HCT116 (cell line): Measurements from ENCODE around the gene C1QTNF2. TPM values are rescaled to one million over a fixed set of nuclear protein-coding genes. Genes with fewer than 3 reads are reported as not detected.

Experiments
- ATAC-seq: fragments of 200-7000 bp; cut with Tn5 transposase; 2 replicates; pipeline ENCODE4 v1.9.1; 2020; ENCODE audit warnings: mild to moderate bottlenecking, moderate library complexity
- BruUV-seq: library from RNA; stranded (reverse); fragments of 400-500 nt; replicated peaks from 2 replicates; lab custom pipeline; 2021; lab: Mats Ljungman, UMichigan
- CTCF ChIA-PET: fragments of 300-600 bp; sonication (Branson Sonifier 250); formaldehyde crosslinking; loops from one replicate; lab custom pipeline; 2021; ENCODE audit warnings: antibody characterized with exemption; lab: Charles Lee
- POLR2A ChIA-PET: fragments of 300-600, 350-600 bp; sonication (Branson Sonifier 250); formaldehyde crosslinking; loops from one replicate; lab custom pipeline; 2021; ENCODE audit warnings: antibody characterized with exemption; lab: Charles Lee
- RAD21 ChIA-PET, 2 experiments: fragments of 300-600 bp; sonication (Branson Sonifier 250); formaldehyde crosslinking; loops; one replicate each; lab custom pipeline; 2023; ENCODE audit warnings: low total read pairs in 2 of 2; ENCODE audit not compliant: uncharacterized antibody in 2 of 2, unreplicated experiment in 2 of 2, low non-redundant PET in 1 of 2; lab: Charles Lee
- DNase-seq: peaks from one replicate; pipeline ENCODE4 v3.0.0-alpha.2; 2010; ENCODE audit warnings: low read depth, low spot score
- H2AFZ ChIP-seq: fragments of 200-600 bp; shearing (Covaris generic), sonication (generic); 2 replicates; pipeline ENCODE4 v1.6.1; 2017; ENCODE audit warnings: low read depth, mixed run types, mixed read lengths, antibody characterized with exemption, low read length; ENCODE audit not compliant: poor library complexity, severe bottlenecking
- H3K27ac ChIP-seq: 2 replicates; pipeline ENCODE4 v1.5.1; 2012; ENCODE audit warnings: low read depth, low read length
- H3K27me3 ChIP-seq: fragments of 200-600 bp; sonication (generic); 2 replicates; pipeline ENCODE4 v1.6.1; 2016; ENCODE audit warnings: mixed run types, low read length, mixed read lengths; ENCODE audit not compliant: insufficient read depth
- H3K36me3 ChIP-seq, 2 experiments: fragments of 200-500 bp in 1 of 2; fragments of 200-600 bp in 1 of 2; sonication (Bioruptor generic) in 1 of 2; sonication (generic) in 1 of 2; 2 replicates each; pipeline versions ENCODE4 v1.5.1 to v1.6.1; 2014 to 2016; ENCODE audit warnings: low read length in 2 of 2, inconsistent platforms in 1 of 2, mixed read lengths in 1 of 2, mixed run types in 1 of 2; ENCODE audit not compliant: insufficient read depth in 2 of 2, control insufficient read depth in 1 of 2
- H3K4me1 ChIP-seq, 2 experiments: fragments of 200-600 bp in 1 of 2; sonication (generic) in 1 of 2; 2 replicates each; pipeline versions ENCODE4 v1.5.1 to v1.6.1; 2012 to 2017; ENCODE audit warnings: low read length in 2 of 2, inconsistent platforms in 1 of 2, mild to moderate bottlenecking in 1 of 2, mixed read lengths in 1 of 2, mixed run types in 1 of 2, moderate library complexity in 1 of 2; ENCODE audit not compliant: insufficient read depth in 2 of 2, control insufficient read depth in 1 of 2
- H3K4me2 ChIP-seq: fragments of 200-600 bp; sonication (generic); 2 replicates; pipeline ENCODE4 v1.6.1; 2017; ENCODE audit warnings: mixed run types, low read length, mixed read lengths
- H3K4me3 ChIP-seq, 2 experiments: fragments of 200-600 bp in 1 of 2; sonication (generic) in 1 of 2; replicated peaks in 1 of 2; 2 replicates each; pipeline ENCODE4 v1.5.1; 2011 to 2016; ENCODE audit warnings: low read length in 2 of 2, control low read depth in 1 of 2, low read depth in 1 of 2, mild to moderate bottlenecking in 1 of 2, mixed read lengths in 1 of 2, mixed run types in 1 of 2
- H3K79me2 ChIP-seq: fragments of 200-600 bp; sonication (generic); 2 replicates; pipeline ENCODE4 v1.6.1; 2017; ENCODE audit warnings: mild to moderate bottlenecking, mixed run types, low read length, moderate library complexity, mixed read lengths; ENCODE audit not compliant: insufficient read depth
- H3K9ac ChIP-seq: fragments of 200-600 bp; sonication (generic); 2 replicates; pipeline ENCODE4 v1.6.1; 2016; ENCODE audit warnings: low read length, mixed read lengths
- H3K9me2 ChIP-seq: fragments of 200-600 bp; sonication (generic), shearing (Covaris generic); 2 replicates; pipeline ENCODE4 v1.6.1; 2017; ENCODE audit warnings: mixed run types, mild to moderate bottlenecking, moderate library complexity; ENCODE audit not compliant: insufficient read depth
- H3K9me3 ChIP-seq, 2 experiments: fragments of 200-500 bp in 1 of 2; fragments of 200-600 bp in 1 of 2; sonication (Bioruptor generic) in 1 of 2; sonication (generic) in 1 of 2; 2 replicates each; pipeline ENCODE4 v1.6.1; 2014 to 2017; ENCODE audit warnings: low read length in 2 of 2, mixed read lengths in 2 of 2, inconsistent platforms in 1 of 2, low read depth in 1 of 2, mild to moderate bottlenecking in 1 of 2, mixed run types in 1 of 2, moderate library complexity in 1 of 2; ENCODE audit not compliant: control insufficient read depth in 1 of 2, insufficient read depth in 1 of 2
- H4K20me1 ChIP-seq: fragments of 200-600 bp; sonication (generic), shearing (Covaris generic); 2 replicates; pipeline ENCODE4 v1.6.1; 2017; ENCODE audit warnings: mixed run types, mild to moderate bottlenecking, moderate library complexity; ENCODE audit not compliant: insufficient read depth
- EGR1 ChIP-seq: IDR thresholded peaks from 2 replicates; pipeline ENCODE4 v1.6.1; 2012; ENCODE audit warnings: low read depth
- EZH2 ChIP-seq: fragments of 200-600 bp; sonication (generic); IDR thresholded peaks from 2 replicates; pipeline ENCODE4 v1.6.1; 2017; ENCODE audit warnings: antibody characterized with exemption, mixed run types
- intact Hi-C: fragments of 100-400 bp; cut with micrococcal nuclease; formaldehyde crosslinking; loops from 2 replicates; pipeline ENCODE4 v1.10.0; 2022
- total RNA-seq: library from RNA; stranded (reverse); gene quantifications from one replicate; pipeline ENCODE4 v1.2.1, GENCODE V29; 2021; ENCODE audit not compliant: unreplicated experiment
- TF ChIP-seq, protein P1 (sequence below): IDR thresholded peaks from 2 replicates; pipeline ENCODE4 v1.6.1; 2012; ENCODE audit warnings: low read depth

C1QTNF2 gene
- total RNA-seq, 1 experiment from 2014 or later = 0.15 TPM

DNA sequence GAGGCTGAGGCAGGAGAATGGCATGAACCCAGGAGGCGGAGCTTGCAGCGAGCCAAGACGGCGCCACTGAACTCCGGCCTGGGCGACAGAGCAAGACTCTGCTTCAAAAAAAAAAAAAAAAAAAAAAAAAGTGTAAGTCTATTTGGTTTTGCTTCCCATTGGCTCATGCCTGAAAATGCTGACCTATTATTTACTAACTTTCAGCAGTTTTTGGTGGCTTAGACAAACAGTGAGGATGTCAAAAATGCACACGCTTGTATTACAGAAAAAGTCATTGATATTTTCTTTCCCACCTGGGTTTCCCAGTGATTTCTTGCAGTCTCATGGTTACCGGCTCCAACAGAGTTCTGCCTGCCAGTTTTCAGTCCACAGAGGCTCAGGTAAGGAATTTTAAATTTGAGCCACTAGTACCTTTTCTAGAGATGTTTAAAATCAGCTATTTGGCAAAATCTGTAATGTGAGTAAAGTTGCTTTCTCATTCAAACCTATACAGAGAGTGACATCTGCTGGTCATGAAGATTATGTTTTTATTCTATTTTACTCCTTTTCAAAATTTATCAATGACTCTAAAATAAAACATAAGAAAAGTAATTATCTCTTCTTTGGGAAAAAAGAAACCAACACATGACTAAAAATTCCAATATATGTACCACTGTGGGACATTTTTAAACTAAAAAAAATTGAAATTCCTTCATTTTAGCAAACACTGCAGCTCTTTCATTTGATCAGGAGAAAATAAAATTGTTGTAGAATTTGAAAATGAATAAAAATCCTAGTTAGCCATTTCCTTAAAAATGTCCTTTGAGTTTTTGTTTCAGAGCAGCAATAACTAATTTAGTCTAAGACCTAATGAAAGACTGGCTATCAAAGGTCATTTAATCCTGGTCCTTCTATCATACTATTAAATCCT, 20.6 kb upstream of the C1QTNF2 start (continued):
- TF ChIP-seq, protein P1, sequence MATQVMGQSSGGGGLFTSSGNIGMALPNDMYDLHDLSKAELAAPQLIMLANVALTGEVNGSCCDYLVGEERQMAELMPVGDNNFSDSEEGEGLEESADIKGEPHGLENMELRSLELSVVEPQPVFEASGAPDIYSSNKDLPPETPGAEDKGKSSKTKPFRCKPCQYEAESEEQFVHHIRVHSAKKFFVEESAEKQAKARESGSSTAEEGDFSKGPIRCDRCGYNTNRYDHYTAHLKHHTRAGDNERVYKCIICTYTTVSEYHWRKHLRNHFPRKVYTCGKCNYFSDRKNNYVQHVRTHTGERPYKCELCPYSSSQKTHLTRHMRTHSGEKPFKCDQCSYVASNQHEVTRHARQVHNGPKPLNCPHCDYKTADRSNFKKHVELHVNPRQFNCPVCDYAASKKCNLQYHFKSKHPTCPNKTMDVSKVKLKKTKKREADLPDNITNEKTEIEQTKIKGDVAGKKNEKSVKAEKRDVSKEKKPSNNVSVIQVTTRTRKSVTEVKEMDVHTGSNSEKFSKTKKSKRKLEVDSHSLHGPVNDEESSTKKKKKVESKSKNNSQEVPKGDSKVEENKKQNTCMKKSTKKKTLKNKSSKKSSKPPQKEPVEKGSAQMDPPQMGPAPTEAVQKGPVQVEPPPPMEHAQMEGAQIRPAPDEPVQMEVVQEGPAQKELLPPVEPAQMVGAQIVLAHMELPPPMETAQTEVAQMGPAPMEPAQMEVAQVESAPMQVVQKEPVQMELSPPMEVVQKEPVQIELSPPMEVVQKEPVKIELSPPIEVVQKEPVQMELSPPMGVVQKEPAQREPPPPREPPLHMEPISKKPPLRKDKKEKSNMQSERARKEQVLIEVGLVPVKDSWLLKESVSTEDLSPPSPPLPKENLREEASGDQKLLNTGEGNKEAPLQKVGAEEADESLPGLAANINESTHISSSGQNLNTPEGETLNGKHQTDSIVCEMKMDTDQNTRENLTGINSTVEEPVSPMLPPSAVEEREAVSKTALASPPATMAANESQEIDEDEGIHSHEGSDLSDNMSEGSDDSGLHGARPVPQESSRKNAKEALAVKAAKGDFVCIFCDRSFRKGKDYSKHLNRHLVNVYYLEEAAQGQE = no peak

DNA sequence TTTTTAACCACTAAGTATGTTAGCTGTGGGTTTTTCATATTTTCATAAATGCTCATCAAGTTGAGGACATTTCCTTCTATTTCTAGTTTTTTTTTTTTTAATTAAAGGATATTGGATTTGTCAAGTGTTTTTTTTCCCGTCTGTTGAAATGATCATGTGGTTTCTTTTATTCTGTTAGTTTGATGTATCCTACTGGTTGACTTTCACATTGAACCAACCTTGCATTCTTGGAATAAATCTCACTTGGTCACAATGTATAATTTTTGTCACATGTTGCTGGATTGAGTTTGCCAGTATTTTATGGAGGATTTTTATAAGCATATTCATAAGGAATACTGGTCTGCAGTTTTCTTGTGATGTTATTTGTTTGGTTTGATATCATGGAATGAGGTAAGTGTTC, 17.0 kb upstream of the C1QTNF2 start:
- no peak for DNase-seq
- no peak for ATAC-seq
- CTCF ChIA-PET = no interaction called here
- no peaks in the 10 kb centered on the region; a peak in 1 of 4 replicates for H3K9me3 ChIP-seq
- no peak overlapping the region for H3K27ac ChIP-seq
- no peak overlapping the region for H3K4me2 ChIP-seq
- POLR2A ChIA-PET = no interaction called here
- intact Hi-C loops = no loop called here
- no TSS peak for BruUV-seq
- no peak overlapping the region for H3K9ac ChIP-seq
- no peak overlapping the region for H2AFZ ChIP-seq
- no peaks in the 10 kb centered on the region for H4K20me1 ChIP-seq
- H3K4me3 ChIP-seq = no peak overlapping the region
- H3K9me2 ChIP-seq = no peaks in the 10 kb centered on the region
- no peaks in the 10 kb centered on the region for H3K36me3 ChIP-seq
- H3K4me1 ChIP-seq = no peaks in the 10 kb centered on the region
- no peaks in the 10 kb centered on the region for H3K27me3 ChIP-seq
- RAD21 ChIA-PET = no interaction called here
- no peaks in the 10 kb centered on the region for H3K79me2 ChIP-seq
- TF ChIP-seq EZH2 = no peak
- no peak for TF ChIP-seq EGR1
